Measurements from ENCODE around the gene RALGPS2.
"Not testable (repeated sequence)": the region's sequence is repeated elsewhere in the genome, so short reads cannot be mapped to it uniquely, and the experiment has no call there.

The RALGPS2 gene

GRCh38 chr1:178940068-178940765, 215.2 kb downstream of the RALGPS2 start:
- no peak for ATAC-seq
- Mint-ChIP-seq H3K9me3 (no peaks in the 10 kb centered on the region), H3K4me3 (no peak overlapping the region), H3K36me3 (no peaks in the 10 kb centered on the region), H3K27me3 (peaks cover 30% of the 10 kb centered on the region), H3K4me1 (no peaks in the 10 kb centered on the region), H3K27ac (no peak overlapping the region)

DNA sequence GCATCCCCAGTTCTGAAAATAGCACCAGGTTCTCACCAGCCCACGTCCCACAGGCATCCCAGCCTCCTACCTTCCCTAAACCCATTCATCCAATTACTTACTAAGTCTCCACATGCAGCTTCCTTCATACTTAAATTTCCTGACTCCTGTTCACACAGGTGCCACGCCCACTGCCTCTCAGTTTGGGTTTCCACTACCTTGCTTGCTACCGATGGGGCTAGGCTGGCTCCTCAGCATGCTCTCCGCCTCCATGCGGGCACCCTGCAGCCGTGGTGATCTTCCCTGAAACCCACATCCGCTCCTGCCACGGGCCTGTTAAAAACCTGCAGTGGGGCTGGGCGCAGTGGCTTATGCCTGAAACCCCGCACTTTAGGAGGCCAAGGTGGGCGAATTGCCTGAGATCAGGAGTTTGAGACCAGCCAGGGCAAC, 216.2 kb downstream of the RALGPS2 start:
- H3K27ac Mint-ChIP-seq: no peak overlapping the region
- H3K4me1 Mint-ChIP-seq: no peaks in the 10 kb centered on the region
- no peaks in the 10 kb centered on the region for H3K36me3 Mint-ChIP-seq
- no peak overlapping the region for H3K4me3 Mint-ChIP-seq
- H3K9me3 Mint-ChIP-seq: no peaks in the 10 kb centered on the region
- ATAC-seq: no peak
- peaks cover 30% of the 10 kb centered on the region for H3K27me3 Mint-ChIP-seq

DNA sequence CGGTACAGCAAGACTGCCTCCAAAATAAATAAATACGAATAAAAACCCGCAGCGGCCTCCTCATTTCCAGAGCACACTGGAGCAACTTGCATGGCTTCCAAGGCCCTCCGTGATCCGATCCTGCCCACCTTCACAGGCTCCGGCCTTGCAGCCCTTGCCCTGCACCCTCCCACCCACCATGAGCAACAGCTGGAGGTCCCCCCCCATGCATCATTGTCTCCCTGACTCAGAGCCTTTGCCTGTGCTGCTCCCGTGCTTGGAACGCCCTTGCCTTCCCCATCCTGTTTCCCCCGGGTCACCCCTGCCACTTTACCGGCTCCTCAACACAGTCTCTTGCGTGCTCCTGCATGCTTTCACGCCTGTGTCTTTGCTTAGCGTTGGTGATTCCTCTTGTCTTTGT, 216.8 kb downstream of the RALGPS2 start:
- H3K36me3 Mint-ChIP-seq: no peaks in the 10 kb centered on the region
- no peak for ATAC-seq
- no peak overlapping the region for H3K27ac Mint-ChIP-seq
- H3K9me3 Mint-ChIP-seq: no peaks in the 10 kb centered on the region
- no peaks in the 10 kb centered on the region for H3K4me1 Mint-ChIP-seq
- no peak overlapping the region for H3K4me3 Mint-ChIP-seq
- peaks cover 30% of the 10 kb centered on the region for H3K27me3 Mint-ChIP-seq

- H3K4me1 Mint-ChIP-seq: no peaks in the 10 kb centered on the region
- no peaks in the 10 kb centered on the region for H3K9me3 Mint-ChIP-seq
- no peak overlapping the region for H3K27ac Mint-ChIP-seq
- peaks cover 30% of the 10 kb centered on the region for H3K27me3 Mint-ChIP-seq
- H3K4me3 Mint-ChIP-seq: no peak overlapping the region
- H3K36me3 Mint-ChIP-seq: no peaks in the 10 kb centered on the region
- no peak for ATAC-seq
Observed at GRCh38 chr1:178942285-178943198, 217.5 kb downstream of the RALGPS2 start.

- Mint-ChIP-seq H3K9me3 (no peaks in the 10 kb centered on the region), H3K4me1 (no peaks in the 10 kb centered on the region), H3K27me3 (peaks cover 43% of the 10 kb centered on the region), H3K27ac (no peak overlapping the region), H3K36me3 (no peaks in the 10 kb centered on the region), H3K4me3 (no peak overlapping the region)
- ATAC-seq: no peak
Observed at GRCh38 chr1:178944729-178945128, 219.7 kb downstream of the RALGPS2 start.

DNA sequence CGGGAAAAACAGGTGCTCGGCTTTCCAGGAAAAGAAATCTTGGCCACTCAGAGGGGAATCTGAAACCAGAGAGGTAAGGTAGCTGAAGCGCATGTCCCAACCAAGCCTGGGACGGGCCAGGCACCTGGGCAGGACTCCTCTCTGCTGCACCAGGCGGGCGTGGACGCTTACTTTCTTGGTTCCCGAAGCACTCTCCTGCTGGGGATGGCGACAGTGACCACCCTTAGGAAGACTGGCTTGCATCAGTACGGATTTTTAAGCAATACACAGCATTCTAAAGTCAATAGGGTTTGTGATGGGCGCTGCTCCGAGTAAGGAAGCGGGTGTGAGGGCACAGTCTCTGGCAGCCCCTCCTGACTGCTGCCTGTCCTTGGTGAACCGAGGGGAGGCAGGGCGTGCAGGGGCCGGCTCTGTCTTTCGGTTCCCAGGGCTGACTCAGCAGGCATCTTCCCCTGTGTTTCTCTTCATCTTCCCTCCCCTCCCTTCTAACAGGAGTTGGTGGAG, 220.8 kb downstream of the RALGPS2 start:
- Mint-ChIP-seq H3K4me3 (no peak overlapping the region), H3K27ac (no peak overlapping the region), H3K36me3 (no peaks in the 10 kb centered on the region), H3K27me3 (peaks cover 41% of the 10 kb centered on the region), H3K4me1 (no peaks in the 10 kb centered on the region), H3K9me3 (no peaks in the 10 kb centered on the region)
- ATAC-seq: no peak

DNA sequence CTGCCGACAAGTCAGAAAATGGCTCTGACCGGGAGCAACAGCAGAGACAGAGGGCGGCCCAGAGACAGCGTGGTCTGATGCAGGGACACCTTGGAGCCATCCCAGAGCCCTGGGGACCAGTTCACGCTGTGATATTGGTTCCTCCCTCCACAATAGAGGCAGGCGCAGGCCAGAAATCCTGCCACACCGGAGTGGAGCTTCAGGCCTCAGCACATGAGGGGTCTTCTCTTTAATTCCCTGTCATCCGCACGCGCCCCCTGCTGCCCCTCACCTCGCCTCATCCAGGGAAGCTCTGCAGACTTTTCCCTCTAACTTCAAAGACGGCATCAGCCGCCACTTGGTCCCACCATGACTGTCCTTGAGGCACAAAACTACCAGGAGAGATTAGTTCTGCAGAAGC, 221.4 kb downstream of the RALGPS2 start:
- H3K27ac Mint-ChIP-seq: no peak overlapping the region
- no peak overlapping the region for H3K4me3 Mint-ChIP-seq
- H3K4me1 Mint-ChIP-seq: no peaks in the 10 kb centered on the region
- H3K9me3 Mint-ChIP-seq: no peaks in the 10 kb centered on the region
- H3K27me3 Mint-ChIP-seq: peaks cover 35% of the 10 kb centered on the region
- ATAC-seq: no peak
- H3K36me3 Mint-ChIP-seq: no peaks in the 10 kb centered on the region

DNA sequence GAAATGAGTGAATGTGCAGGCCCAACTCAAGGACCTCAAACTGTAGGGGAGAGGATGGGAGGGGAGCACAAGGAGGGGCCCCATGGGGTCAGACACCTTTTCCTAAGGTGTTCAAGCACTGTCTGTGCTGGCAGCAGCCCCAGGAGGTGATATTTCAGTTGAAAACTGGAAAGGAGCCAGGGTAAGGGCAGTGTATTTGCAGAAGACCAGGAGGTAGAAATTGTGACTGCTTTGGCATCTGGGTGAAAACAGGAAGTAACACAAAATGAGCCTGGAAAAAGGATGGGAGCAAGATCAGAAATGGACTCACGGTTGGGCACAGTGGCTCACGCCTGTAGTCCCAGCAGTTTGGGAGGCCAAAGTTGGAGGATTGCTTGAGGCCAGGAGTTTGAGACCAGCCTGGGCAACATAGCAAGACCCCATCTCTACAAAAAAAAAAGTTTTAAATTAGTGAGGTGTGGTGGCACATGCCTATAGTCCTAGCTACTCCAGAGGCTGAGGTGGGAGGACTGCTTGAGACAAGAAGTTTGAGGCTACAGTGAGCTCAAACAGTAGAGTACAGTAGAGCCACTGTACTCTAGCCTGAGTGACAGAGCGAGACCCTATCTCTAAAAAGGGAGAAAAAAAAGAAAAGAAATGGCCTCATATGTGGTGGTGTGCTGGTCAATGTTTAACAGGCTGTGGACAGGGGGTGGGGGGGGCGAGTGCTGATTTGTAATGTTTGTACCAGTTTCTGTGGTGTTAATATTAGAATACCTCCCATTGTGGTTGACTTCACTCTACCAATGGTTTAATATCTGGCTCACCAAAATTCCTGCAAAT, 222.0 kb downstream of the RALGPS2 start:
- no peaks in the 10 kb centered on the region for H3K36me3 Mint-ChIP-seq
- no peak overlapping the region for H3K27ac Mint-ChIP-seq
- ATAC-seq: no peak
- peaks cover 29% of the 10 kb centered on the region for H3K27me3 Mint-ChIP-seq
- no peaks in the 10 kb centered on the region for H3K4me1 Mint-ChIP-seq
- no peak overlapping the region for H3K4me3 Mint-ChIP-seq
- no peaks in the 10 kb centered on the region for H3K9me3 Mint-ChIP-seq

DNA sequence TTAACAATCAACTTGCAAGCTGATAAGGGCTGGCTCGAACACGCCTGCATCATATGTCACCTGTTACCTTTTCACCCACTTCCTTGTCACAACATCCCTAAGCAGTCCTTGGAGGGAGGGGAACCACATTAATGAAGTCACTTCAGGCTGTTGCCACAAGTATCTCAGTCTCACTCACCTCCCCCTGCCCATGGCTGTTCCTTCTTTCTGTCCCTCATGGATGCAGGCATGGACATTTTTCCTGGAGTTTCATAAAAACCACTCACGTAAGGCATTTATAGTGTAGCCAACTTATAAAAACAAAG, 222.6 kb downstream of the RALGPS2 start:
- no peaks in the 10 kb centered on the region for H3K9me3 Mint-ChIP-seq
- no peak overlapping the region for H3K27ac Mint-ChIP-seq
- H3K4me3 Mint-ChIP-seq: no peak overlapping the region
- peaks cover 23% of the 10 kb centered on the region for H3K27me3 Mint-ChIP-seq
- no peak for ATAC-seq
- no peaks in the 10 kb centered on the region for H3K36me3 Mint-ChIP-seq
- H3K4me1 Mint-ChIP-seq: no peaks in the 10 kb centered on the region

DNA sequence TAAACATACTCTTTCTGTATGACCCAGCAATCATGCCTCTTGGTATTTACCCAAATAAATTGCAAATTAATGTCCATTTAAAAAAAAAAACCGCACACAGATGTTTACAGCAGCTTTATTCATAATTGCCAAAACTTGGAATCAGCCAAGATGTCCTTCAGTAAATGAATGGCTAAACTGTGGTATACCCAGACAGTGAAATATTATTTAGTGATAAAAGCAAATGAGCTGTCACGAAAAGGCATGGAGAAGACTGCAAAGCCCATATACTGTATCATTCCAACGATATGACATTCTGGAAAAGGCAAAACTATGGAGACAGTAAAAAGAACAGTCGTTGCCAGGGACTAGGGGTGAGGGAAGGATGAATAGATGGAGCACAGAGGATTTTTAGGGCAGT, 223.6 kb downstream of the RALGPS2 start:
- Mint-ChIP-seq H3K27me3 (peaks cover 19% of the 10 kb centered on the region), H3K9me3 (no peaks in the 10 kb centered on the region), H3K27ac (no peak overlapping the region), H3K4me1 (no peaks in the 10 kb centered on the region), H3K4me3 (no peak overlapping the region), H3K36me3 (no peaks in the 10 kb centered on the region)
- ATAC-seq: no peak

DNA sequence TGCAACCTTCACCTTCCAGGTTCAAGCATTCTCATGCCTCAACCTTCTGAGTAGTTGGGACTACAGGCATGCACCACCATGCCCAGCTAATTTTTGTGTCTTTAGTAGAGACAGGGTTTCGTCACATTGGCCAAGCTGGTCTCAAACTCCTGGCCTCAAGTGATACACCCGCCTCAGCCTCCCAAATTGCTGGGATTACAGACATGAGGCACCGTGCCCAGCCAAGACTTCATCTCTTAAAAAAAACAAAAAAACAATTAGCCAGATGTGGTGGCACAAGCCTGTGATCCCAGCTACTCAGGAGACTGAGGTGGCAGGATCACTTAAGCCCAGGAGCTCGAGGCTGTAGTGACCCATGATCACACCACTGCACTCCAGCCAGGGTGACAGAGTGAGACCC, 224.8 kb downstream of the RALGPS2 start:
- H3K27me3 Mint-ChIP-seq: peaks cover 27% of the 10 kb centered on the region
- H3K36me3 Mint-ChIP-seq, H3K27ac Mint-ChIP-seq, H3K4me1 Mint-ChIP-seq, H3K9me3 Mint-ChIP-seq, H3K4me3 Mint-ChIP-seq, ATAC-seq: not testable (repeated sequence)

- H3K36me3 Mint-ChIP-seq: no peaks in the 10 kb centered on the region
Observed at GRCh38 chr1:178951600-178951999, 226.6 kb downstream of the RALGPS2 start.

DNA sequence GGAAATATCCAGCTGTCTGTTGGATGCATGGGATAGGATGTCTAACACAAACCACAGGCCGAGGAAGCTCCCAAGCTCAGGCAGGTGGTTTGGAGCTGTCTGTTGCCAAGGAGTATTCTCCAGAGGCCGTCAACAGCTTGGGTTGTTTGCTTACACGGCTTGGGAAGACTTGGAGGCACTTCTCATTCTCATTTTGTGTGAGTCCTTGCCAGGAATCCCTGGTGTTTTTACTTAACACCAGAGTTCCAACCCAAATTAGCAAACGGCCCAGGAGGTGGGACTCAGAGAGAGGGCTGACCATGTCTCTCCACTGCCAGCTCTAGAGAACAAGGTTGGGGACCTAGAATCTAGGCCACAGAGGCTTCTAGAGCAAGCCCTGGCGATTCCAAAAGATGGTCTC, 228.0 kb downstream of the RALGPS2 start:
- H3K36me3 Mint-ChIP-seq: no peaks in the 10 kb centered on the region
- no peak overlapping the region for H3K4me3 Mint-ChIP-seq
- H3K27ac Mint-ChIP-seq: no peak overlapping the region
- H3K27me3 Mint-ChIP-seq: peaks cover 31% of the 10 kb centered on the region
- no peaks in the 10 kb centered on the region for H3K9me3 Mint-ChIP-seq
- no peaks in the 10 kb centered on the region for H3K4me1 Mint-ChIP-seq
- no peak for ATAC-seq

More at GRCh38 chr1:178951600-178951999, 226.6 kb downstream of the RALGPS2 start:
- H3K4me1 Mint-ChIP-seq: no peaks in the 10 kb centered on the region
- H3K4me3 Mint-ChIP-seq: no peak overlapping the region
- no peak for ATAC-seq
- H3K27ac Mint-ChIP-seq: no peak overlapping the region
- no peaks in the 10 kb centered on the region for H3K9me3 Mint-ChIP-seq
- H3K27me3 Mint-ChIP-seq: peaks cover 35% of the 10 kb centered on the region

- Mint-ChIP-seq H3K4me1 (no peaks in the 10 kb centered on the region), H3K9me3 (no peaks in the 10 kb centered on the region), H3K27ac (no peak overlapping the region), H3K27me3 (peaks cover 24% of the 10 kb centered on the region), H3K4me3 (no peak overlapping the region), H3K36me3 (no peaks in the 10 kb centered on the region)
- ATAC-seq: peak; percentile 44
Observed at GRCh38 chr1:178953538-178954324, 228.7 kb downstream of the RALGPS2 start.

DNA sequence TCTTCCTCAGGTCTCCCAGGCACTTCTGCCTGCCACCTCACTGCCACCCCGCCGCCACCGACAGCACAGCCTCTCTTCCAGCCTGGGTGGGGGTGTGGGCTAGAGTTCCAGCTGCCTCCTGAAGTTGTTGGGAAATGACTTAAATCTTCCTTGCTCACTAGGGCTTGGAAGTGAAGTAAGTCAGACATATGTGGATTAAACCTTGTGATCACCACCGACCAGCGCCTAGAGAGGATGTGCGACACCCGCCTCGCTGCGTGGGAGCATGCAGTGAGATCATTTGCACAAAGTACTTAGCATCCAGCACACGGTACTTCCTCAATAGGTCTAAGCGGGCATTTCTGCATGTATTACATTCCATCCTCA, 229.3 kb downstream of the RALGPS2 start:
- peaks cover under 1% of the 10 kb centered on the region for H3K9me3 Mint-ChIP-seq
- no peak overlapping the region for H3K27ac Mint-ChIP-seq
- H3K36me3 Mint-ChIP-seq: no peaks in the 10 kb centered on the region
- H3K4me1 Mint-ChIP-seq: no peaks in the 10 kb centered on the region
- H3K4me3 Mint-ChIP-seq: no peak overlapping the region
- no peak for ATAC-seq
- peaks cover 23% of the 10 kb centered on the region for H3K27me3 Mint-ChIP-seq
